K562 (cell line): ENCODE results near the gene SLCO3A1.

ENCODE experiments used
- JUN ChIP-seq, 2 experiments: sonication (generic) in 1 of 2; formaldehyde crosslinking in 1 of 2; IDR thresholded peaks; 2 replicates each; pipeline versions ENCODE4 v1.6.1 to v1.8.0; 2012 to 2022; ENCODE audit warnings: borderline replicate concordance in 2 of 2, mild to moderate bottlenecking in 2 of 2, improper control_type of control experiment in 1 of 2, low read depth in 1 of 2, low read length in 1 of 2, missing genetic modification reagents in 1 of 2
- MEF2D ChIP-seq: conservative IDR thresholded peaks from 2 replicates; pipeline ENCODE4 v1.6.1; 2016; ENCODE audit warnings: low read depth, missing genetic modification characterization, missing compliant biosample characterization
- NFE2L1 ChIP-seq: fragments of 450-650 bp; IDR thresholded peaks from 2 replicates; pipeline ENCODE4 v1.6.1; 2016; ENCODE audit warnings: missing genetic modification characterization, low read depth, mild to moderate bottlenecking, missing compliant biosample characterization, moderate library complexity, borderline replicate concordance
- PHF8 ChIP-seq: fragments of 200-600 bp; sonication (generic); IDR thresholded peaks from 2 replicates; pipeline ENCODE4 v1.6.1; 2012; ENCODE audit warnings: mixed run types, mild to moderate bottlenecking, inconsistent platforms, low read length, moderate library complexity, borderline replicate concordance
- TF ChIP-seq, protein P1 (sequence below), 3 experiments: IDR thresholded peaks in 2 of 3; conservative IDR thresholded peaks in 1 of 3; 2 replicates each; pipeline ENCODE4 v1.5.1; 2011 to 2012; ENCODE audit warnings: low read length in 3 of 3, mild to moderate bottlenecking in 3 of 3, control low read depth in 2 of 3, improper control_type of control experiment in 1 of 3, inconsistent platforms in 1 of 3, low read depth in 1 of 3, mixed read lengths in 1 of 3, moderate library complexity in 1 of 3; ENCODE audit not compliant: insufficient read depth in 2 of 3

DNA sequence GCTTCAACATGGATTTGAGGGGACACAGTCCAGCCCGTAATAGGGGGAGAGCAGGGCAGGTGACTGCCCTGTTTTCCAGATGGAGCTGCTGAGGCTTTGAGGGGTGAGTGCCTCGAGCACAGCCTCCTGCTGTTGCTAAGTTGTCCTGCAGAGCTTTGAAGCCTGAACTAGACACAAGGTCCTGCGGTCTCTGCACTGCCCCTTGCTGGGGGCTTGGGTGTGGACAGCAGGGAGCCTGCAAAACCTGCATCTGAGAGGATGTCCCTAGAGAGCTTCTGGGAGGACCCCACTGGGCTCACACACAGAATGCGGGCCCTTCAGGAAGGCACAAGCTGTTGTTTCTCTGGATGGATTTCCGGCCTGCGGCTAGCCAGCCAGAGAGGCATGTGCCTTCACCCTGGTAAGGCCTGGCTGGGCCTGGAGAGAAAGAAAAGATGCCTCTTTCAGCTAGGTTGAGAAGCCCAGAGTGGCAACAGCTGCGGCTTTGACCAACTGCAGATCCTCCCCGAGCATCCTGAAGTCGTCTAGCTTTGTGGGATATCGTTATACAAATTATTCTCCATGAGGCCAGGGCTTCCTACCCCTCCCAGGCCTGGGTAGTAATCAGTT is 226.2 kb downstream of the SLCO3A1 start:
- TF ChIP-seq MEF2D (tag) = no peak
- no peak for TF ChIP-seq NFE2L1 (tag)
- no peak for TF ChIP-seq JUN (IDR thresholded peaks at IDR 0.05; ENCODE audit: borderline replicate concordance, low read depth, low read length)
- no peak for TF ChIP-seq JUN (CRISPR knock-in tag; IDR thresholded peaks at IDR 0.05; ENCODE audit: borderline replicate concordance)
- no peak for TF ChIP-seq PHF8
- TF ChIP-seq, protein P1, sequence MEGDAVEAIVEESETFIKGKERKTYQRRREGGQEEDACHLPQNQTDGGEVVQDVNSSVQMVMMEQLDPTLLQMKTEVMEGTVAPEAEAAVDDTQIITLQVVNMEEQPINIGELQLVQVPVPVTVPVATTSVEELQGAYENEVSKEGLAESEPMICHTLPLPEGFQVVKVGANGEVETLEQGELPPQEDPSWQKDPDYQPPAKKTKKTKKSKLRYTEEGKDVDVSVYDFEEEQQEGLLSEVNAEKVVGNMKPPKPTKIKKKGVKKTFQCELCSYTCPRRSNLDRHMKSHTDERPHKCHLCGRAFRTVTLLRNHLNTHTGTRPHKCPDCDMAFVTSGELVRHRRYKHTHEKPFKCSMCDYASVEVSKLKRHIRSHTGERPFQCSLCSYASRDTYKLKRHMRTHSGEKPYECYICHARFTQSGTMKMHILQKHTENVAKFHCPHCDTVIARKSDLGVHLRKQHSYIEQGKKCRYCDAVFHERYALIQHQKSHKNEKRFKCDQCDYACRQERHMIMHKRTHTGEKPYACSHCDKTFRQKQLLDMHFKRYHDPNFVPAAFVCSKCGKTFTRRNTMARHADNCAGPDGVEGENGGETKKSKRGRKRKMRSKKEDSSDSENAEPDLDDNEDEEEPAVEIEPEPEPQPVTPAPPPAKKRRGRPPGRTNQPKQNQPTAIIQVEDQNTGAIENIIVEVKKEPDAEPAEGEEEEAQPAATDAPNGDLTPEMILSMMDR (IDR thresholded peaks at IDR 0.05 in 2 of 3, conservative IDR thresholded peaks at IDR 0.05 in 1 of 3; ENCODE audit: insufficient read depth in 2 of 3, low read depth in 1 of 3, low read length in 3 of 3) = no peak; a peak in 1 of 6 replicates
